ENCODE measurements around the gene OR9Q1. TPM values are rescaled to one million over a fixed set of nuclear protein-coding genes. Genes with fewer than 3 reads are reported as not detected.
"Not testable (repeated sequence)": the region's sequence is repeated elsewhere in the genome, so short reads cannot be mapped to it uniquely, and the experiment has no call there.

OR9Q1 gene
- total and polyA plus RNA-seq, 2 experiments from 2014 or later = not detected

DNA sequence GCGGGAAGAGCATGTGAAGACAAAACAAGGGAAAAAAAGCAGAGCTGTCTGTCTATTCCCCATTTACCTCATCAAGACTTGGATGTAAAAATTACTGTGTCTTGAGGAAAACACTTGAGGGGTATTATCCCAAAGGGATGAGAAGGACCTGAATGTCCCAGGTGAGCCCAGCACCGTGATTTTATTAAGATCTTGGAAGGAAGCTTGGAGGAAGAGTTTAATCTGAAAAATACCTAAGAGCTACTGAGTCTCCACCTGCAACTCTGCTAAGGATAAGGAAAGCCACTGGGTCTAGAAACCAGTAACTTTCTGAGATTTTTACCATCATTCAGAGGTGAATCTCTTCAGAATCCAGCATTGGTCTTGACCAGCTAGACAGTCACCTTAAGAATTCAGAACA, 188.7 kb downstream of the OR9Q1 start, which contains the start of gene OR1S1:
OR1S1 (plus strand) TSS at position 301 of the 400 bp plus-strand sequence.
- not testable (repeated sequence) for H3K27me3 ChIP-seq (ENCODE audit: insufficient read depth); H3F3A ChIP-seq (replicated peaks; ENCODE audit: low read depth); H3K4me1 ChIP-seq (ENCODE audit: insufficient read depth); H3K4me3 ChIP-seq; H3K27ac Mint-ChIP-seq; DNase-seq (ENCODE audit: low spot score); H3K79me2 ChIP-seq (replicated peaks; ENCODE audit: insufficient read depth); H3K4me1 Mint-ChIP-seq; H3K4me2 ChIP-seq; H3K9me3 Mint-ChIP-seq; H3K27ac ChIP-seq (ENCODE audit: low read depth); ATAC-seq; H3K36me3 ChIP-seq (ENCODE audit: insufficient read depth); H3K27me3 Mint-ChIP-seq (ENCODE audit: insufficient read depth, low read depth, poor library complexity); H2AFZ ChIP-seq; H3K4me3 Mint-ChIP-seq; H4K20me1 ChIP-seq (replicated peaks; ENCODE audit: insufficient read depth); H3K9me2 ChIP-seq (ENCODE audit: insufficient read depth); H3K36me3 Mint-ChIP-seq (ENCODE audit: low read depth)

DNA sequence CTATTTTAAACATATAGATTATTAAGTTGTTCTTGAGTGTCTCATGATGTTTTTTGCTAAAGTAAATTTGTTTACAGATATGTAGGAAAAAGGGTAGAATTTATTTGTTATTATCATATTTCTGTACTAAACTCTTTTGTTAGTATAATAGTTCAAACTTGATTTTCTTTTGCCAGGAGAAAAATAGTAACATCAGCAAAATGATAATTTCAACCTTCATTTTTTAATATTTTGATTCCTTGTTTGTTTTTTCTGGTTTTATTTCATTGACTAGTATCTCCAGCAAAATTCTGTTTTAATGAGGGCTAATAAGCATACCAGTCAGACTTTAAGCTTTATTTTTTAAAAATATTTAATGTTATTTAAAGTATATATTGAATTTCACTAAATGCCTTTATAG, 192.8 kb downstream of the OR9Q1 start:
- no peaks in the 10 kb centered on the region for H3K36me3 Mint-ChIP-seq (ENCODE audit: low read depth)
- H4K20me1 ChIP-seq (replicated peaks; ENCODE audit: insufficient read depth) = no peaks in the 10 kb centered on the region
- H3K9me3 Mint-ChIP-seq = no peaks in the 10 kb centered on the region
- no peak overlapping the region for H3K27ac Mint-ChIP-seq
- H3K4me2 ChIP-seq = no peak overlapping the region
- H3K79me2 ChIP-seq (replicated peaks; ENCODE audit: insufficient read depth) = no peaks in the 10 kb centered on the region
- ATAC-seq = no peak
- TF ChIP-seq EZH2 (IDR thresholded peaks at IDR 0.05; ENCODE audit: low read depth, unreplicated experiment) (no peak), NANOG (IDR thresholded peaks at IDR 0.05; ENCODE audit: borderline replicate concordance) (no peak), POLR2AphosphoS5 (IDR thresholded peaks at IDR 0.05; ENCODE audit: low read depth) (no peak), JUNB (IDR thresholded peaks at IDR 0.05; ENCODE audit: unreplicated experiment) (no peak), CREB1 (CRISPR knock-in tag; IDR thresholded peaks at IDR 0.05; ENCODE audit: low read depth) (no peak)
- TF ChIP-seq, protein P1, sequence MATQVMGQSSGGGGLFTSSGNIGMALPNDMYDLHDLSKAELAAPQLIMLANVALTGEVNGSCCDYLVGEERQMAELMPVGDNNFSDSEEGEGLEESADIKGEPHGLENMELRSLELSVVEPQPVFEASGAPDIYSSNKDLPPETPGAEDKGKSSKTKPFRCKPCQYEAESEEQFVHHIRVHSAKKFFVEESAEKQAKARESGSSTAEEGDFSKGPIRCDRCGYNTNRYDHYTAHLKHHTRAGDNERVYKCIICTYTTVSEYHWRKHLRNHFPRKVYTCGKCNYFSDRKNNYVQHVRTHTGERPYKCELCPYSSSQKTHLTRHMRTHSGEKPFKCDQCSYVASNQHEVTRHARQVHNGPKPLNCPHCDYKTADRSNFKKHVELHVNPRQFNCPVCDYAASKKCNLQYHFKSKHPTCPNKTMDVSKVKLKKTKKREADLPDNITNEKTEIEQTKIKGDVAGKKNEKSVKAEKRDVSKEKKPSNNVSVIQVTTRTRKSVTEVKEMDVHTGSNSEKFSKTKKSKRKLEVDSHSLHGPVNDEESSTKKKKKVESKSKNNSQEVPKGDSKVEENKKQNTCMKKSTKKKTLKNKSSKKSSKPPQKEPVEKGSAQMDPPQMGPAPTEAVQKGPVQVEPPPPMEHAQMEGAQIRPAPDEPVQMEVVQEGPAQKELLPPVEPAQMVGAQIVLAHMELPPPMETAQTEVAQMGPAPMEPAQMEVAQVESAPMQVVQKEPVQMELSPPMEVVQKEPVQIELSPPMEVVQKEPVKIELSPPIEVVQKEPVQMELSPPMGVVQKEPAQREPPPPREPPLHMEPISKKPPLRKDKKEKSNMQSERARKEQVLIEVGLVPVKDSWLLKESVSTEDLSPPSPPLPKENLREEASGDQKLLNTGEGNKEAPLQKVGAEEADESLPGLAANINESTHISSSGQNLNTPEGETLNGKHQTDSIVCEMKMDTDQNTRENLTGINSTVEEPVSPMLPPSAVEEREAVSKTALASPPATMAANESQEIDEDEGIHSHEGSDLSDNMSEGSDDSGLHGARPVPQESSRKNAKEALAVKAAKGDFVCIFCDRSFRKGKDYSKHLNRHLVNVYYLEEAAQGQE (IDR thresholded peaks at IDR 0.05; ENCODE audit: unreplicated experiment) = no peak
- TF ChIP-seq, protein P2, sequence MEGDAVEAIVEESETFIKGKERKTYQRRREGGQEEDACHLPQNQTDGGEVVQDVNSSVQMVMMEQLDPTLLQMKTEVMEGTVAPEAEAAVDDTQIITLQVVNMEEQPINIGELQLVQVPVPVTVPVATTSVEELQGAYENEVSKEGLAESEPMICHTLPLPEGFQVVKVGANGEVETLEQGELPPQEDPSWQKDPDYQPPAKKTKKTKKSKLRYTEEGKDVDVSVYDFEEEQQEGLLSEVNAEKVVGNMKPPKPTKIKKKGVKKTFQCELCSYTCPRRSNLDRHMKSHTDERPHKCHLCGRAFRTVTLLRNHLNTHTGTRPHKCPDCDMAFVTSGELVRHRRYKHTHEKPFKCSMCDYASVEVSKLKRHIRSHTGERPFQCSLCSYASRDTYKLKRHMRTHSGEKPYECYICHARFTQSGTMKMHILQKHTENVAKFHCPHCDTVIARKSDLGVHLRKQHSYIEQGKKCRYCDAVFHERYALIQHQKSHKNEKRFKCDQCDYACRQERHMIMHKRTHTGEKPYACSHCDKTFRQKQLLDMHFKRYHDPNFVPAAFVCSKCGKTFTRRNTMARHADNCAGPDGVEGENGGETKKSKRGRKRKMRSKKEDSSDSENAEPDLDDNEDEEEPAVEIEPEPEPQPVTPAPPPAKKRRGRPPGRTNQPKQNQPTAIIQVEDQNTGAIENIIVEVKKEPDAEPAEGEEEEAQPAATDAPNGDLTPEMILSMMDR (conservative IDR thresholded peaks at IDR 0.05; ENCODE audit: low read depth in 2 of 2) = no peak
- TF ChIP-seq, protein P3, sequence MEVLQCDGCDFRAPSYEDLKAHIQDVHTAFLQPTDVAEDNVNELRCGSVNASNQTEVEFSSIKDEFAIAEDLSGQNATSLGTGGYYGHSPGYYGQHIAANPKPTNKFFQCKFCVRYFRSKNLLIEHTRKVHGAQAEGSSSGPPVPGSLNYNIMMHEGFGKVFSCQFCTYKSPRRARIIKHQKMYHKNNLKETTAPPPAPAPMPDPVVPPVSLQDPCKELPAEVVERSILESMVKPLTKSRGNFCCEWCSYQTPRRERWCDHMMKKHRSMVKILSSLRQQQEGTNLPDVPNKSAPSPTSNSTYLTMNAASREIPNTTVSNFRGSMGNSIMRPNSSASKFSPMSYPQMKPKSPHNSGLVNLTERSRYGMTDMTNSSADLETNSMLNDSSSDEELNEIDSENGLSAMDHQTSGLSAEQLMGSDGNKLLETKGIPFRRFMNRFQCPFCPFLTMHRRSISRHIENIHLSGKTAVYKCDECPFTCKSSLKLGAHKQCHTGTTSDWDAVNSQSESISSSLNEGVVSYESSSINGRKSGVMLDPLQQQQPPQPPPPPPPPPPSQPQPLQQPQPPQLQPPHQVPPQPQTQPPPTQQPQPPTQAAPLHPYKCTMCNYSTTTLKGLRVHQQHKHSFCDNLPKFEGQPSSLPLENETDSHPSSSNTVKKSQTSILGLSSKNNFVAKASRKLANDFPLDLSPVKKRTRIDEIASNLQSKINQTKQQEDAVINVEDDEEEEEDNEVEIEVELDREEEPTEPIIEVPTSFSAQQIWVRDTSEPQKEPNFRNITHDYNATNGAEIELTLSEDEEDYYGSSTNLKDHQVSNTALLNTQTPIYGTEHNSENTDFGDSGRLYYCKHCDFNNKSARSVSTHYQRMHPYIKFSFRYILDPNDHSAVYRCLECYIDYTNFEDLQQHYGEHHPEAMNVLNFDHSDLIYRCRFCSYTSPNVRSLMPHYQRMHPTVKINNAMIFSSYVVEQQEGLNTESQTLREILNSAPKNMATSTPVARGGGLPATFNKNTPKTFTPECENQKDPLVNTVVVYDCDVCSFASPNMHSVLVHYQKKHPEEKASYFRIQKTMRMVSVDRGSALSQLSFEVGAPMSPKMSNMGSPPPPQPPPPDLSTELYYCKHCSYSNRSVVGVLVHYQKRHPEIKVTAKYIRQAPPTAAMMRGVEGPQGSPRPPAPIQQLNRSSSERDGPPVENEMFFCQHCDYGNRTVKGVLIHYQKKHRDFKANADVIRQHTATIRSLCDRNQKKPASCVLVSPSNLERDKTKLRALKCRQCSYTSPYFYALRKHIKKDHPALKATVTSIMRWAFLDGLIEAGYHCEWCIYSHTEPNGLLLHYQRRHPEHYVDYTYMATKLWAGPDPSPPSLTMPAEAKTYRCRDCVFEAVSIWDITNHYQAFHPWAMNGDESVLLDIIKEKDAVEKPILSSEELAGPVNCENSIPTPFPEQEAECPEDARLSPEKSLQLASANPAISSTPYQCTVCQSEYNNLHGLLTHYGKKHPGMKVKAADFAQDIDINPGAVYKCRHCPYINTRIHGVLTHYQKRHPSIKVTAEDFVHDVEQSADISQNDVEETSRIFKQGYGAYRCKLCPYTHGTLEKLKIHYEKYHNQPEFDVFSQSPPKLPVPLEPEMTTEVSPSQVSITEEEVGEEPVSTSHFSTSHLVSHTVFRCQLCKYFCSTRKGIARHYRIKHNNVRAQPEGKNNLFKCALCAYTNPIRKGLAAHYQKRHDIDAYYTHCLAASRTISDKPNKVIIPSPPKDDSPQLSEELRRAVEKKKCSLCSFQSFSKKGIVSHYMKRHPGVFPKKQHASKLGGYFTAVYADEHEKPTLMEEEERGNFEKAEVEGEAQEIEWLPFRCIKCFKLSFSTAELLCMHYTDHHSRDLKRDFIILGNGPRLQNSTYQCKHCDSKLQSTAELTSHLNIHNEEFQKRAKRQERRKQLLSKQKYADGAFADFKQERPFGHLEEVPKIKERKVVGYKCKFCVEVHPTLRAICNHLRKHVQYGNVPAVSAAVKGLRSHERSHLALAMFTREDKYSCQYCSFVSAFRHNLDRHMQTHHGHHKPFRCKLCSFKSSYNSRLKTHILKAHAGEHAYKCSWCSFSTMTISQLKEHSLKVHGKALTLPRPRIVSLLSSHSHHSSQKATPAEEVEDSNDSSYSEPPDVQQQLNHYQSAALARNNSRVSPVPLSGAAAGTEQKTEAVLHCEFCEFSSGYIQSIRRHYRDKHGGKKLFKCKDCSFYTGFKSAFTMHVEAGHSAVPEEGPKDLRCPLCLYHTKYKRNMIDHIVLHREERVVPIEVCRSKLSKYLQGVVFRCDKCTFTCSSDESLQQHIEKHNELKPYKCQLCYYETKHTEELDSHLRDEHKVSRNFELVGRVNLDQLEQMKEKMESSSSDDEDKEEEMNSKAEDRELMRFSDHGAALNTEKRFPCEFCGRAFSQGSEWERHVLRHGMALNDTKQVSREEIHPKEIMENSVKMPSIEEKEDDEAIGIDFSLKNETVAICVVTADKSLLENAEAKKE (CRISPR knock-in tag; IDR thresholded peaks at IDR 0.05) = no peak
- no peaks in the 10 kb centered on the region for H3K27me3 ChIP-seq (ENCODE audit: insufficient read depth)
- no peak overlapping the region for H3K4me3 ChIP-seq
- H3F3A ChIP-seq (replicated peaks; ENCODE audit: low read depth) = no peaks in the 10 kb centered on the region
- no peak overlapping the region for H3K27ac ChIP-seq (ENCODE audit: low read depth)
- DNase-seq (ENCODE audit: low spot score) = no peak
- no peaks in the 10 kb centered on the region for H3K4me1 Mint-ChIP-seq
- no peak overlapping the region for H2AFZ ChIP-seq
- no peaks in the 10 kb centered on the region for H3K9me2 ChIP-seq (ENCODE audit: insufficient read depth)
- H3K4me1 ChIP-seq (ENCODE audit: insufficient read depth) = no peaks in the 10 kb centered on the region
- peaks cover 2% of the 10 kb centered on the region for H3K27me3 Mint-ChIP-seq (ENCODE audit: insufficient read depth, low read depth, poor library complexity)
- H3K4me3 Mint-ChIP-seq = no peak overlapping the region
- H3K36me3 ChIP-seq (ENCODE audit: insufficient read depth) = no peaks in the 10 kb centered on the region

Measured in GM23338 (cell line).